Measurements from ENCODE around the gene PIP5K1C.

PIP5K1C gene

DNA sequence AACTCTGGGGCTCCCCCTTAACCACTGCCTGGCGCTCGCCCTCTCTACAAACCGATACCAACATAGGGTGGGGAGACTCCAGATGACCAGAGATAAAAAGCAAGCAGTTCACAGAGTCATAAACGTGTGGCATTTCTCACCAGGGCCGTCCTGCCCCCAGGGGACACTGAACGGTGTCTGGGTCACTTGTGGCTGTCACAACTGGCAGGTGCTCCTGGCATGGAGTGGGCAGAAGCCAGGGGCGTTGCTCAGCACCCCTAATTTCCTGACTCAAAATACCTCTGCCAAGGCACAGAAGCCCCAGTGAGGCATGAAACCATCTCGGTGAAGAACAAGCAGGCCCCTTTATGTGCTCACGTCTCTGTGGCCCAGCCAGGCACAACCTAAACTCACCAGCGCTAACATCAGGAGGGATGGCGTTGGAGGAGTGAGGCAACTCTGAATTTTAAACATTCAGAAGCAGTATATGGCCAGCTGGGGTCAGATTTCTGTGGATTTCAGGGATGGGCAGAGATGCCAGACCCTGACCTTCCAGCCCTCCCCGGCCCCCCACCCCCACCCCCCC, 1.8 kb downstream of the PIP5K1C start:
- TF ChIP-seq CTCF (IDR thresholded peaks at IDR 0.05; ENCODE audit: borderline replicate concordance, insufficient read depth, low read depth, low read length): no peak
- peak overlapping the region; percentile 38 for H3K4me3 ChIP-seq (ENCODE audit: low read depth, low read length)

DNA sequence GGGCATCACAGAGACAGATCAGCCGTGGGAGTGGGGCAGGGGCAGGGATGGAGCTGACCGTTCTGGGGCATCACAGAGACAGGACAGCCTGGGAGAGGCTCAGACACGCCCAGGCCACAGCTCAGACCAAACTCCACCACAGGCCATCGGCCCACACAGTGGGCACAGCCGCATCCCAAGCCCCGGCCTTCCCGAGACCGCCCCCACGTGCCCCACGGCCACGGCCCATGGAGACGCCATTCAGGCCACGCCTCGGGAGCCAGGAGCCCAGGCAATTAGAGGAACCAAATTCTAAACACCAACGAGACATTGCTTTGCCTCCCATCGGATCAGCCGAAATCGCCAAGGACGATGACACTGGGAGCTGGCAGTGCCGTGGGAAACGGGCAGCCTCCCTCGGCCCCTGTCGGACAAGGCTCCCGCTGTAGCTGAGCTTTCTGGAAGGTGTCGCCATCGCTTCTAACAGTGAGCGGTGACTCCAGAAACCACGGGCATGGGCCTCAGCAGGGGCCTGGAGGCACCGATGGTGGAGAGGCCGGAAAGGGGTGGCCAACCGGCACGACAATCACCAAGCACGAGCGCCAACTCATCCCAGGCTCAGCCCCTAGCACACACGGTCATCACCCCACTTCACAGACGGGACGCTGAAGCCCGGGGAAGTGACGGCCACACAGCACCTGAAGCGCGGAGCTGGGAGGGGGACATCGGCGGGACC, 2.4 kb downstream of the PIP5K1C start:
- no peak for TF ChIP-seq CTCF (IDR thresholded peaks at IDR 0.05; ENCODE audit: borderline replicate concordance, insufficient read depth, low read depth, low read length)
- peak overlapping the region; percentile 38 for H3K4me3 ChIP-seq (ENCODE audit: low read depth, low read length)

DNA sequence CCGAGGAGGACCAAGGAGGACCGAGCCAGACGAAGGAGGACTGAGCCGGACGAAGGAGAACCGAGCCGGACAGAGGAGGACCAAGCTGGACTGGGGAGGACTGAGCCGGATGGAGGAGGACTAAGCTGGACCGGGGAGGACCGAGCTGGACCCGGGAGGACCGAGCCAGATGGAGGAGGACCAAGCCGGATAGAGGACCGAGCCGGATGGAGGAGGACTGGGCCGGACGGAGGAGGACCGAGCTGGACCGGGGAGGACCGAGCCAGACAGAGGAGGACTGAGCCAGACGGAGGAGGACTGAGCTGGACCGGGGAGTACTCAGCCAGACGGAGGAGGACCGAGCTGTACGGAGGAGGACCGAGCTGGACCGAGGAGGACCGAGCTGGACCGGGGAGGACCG, 3.2 kb downstream of the PIP5K1C start:
- H3K4me3 ChIP-seq (ENCODE audit: low read depth, low read length): no peak overlapping the region
- TF ChIP-seq CTCF (IDR thresholded peaks at IDR 0.05; ENCODE audit: borderline replicate concordance, insufficient read depth, low read depth, low read length): no peak

GRCh38 chr19:3696660-3696995, 3.6 kb downstream of the PIP5K1C start:
- TF ChIP-seq CTCF (IDR thresholded peaks at IDR 0.05; ENCODE audit: borderline replicate concordance, insufficient read depth, low read depth, low read length): no peak
- H3K4me3 ChIP-seq (ENCODE audit: low read depth, low read length): no peak overlapping the region

DNA sequence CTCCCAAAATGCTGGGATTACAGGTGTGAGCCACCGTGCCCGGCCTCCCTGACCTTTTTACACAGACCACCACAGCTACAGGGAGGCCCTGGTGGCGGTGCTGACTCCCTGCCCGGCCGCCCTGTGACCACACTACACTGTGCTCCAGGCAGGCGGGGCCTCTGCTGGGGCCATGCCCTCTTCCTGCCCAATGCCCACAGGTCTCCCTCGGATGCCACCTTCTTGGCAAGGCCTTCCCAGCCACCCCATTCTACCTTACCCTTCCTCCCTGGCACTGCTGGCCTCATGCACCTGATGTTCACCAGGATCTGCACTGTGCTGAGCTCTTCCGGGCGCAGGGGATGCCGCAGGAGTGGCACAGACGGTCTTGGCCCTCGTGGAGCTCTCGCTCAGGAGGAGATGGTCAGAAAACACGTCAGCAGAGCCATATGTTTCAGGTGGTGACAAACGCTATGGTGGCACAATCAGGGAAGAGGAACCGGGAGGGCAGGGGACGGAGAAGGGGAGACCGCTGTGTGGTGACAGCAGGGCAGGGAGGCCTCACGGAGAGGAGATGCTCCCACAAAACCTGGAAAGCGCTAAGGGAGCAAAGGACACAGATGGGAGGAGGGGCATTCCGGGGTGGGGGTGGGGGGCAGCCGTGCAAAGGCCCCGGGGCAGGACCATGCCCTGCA, 4.1 kb downstream of the PIP5K1C start:
- TF ChIP-seq CTCF (IDR thresholded peaks at IDR 0.05; ENCODE audit: borderline replicate concordance, insufficient read depth, low read depth, low read length): no peak
- H3K4me3 ChIP-seq (ENCODE audit: low read depth, low read length): no peak overlapping the region

DNA sequence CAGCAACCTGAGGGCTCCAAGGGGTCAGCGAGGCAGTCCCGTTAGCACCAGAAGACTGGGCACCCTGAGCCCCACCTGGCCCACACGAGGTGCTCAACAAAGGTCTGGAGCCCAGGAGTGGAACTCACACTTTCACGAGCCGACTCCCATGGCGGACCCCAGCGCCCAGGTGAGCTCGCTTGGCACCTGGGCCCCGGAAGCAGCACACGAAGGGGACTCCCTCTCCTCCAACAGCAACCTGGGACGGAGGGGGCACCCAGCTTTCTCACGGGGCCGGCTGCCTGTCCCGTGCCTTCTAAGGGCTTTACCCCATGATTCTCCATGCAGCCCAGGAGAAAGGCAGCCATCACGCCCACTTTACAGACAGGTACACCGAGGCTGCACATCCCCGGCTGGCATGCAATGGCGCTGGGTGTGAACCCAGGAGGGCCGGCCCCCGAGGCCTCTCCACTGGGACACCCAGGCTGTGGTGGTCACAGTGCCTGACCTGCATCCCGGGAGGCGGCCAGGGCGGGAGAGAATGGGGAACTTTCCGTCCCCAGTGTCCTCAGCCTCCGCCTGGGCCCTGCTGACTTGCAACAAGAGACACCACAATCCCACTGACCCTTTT, 5.0 kb downstream of the PIP5K1C start:
- TF ChIP-seq CTCF (IDR thresholded peaks at IDR 0.05; ENCODE audit: borderline replicate concordance, insufficient read depth, low read depth, low read length): no peak
- H3K4me3 ChIP-seq (ENCODE audit: low read depth, low read length): no peak overlapping the region

Measured in GM12875 (cell line).